ENCODE results near the gene CACNA2D1.
"Not testable (repeated sequence)": the region's sequence is repeated elsewhere in the genome, so short reads cannot be mapped to it uniquely, and the experiment has no call there.

Gene CACNA2D1

DNA sequence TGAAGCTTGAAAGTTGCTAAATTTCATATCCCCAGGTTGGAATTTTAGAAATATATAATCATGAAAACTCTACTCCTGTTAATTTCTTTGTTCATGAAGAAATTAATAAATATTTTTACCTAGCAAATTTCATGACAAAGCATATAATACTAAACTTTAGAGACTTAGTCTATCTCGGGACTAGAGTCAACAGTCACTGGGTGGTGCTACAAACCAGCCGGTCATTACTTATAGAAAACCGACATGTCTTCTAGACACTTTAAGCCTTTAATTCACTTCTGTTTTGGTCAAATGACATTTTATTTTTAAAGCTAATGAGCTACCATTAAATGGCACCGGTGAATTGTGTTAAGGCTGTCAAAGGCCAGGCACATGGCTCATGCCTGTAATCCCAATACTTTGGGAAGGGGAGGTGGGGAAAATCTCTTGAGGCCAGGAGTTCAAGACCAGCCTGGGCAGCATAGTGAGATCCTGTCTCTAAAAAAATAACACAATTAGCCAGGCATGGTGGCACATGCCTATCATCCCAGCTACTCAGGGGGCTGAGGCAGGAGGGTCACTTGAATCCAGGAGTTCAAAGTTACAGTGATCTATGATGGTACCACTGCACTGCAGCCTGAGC, 270.1 kb downstream of the CACNA2D1 start:
- in situ Hi-C loops (cut with MboI; ENCODE audit: low sequenced_read_pairs), result no loop called here

DNA sequence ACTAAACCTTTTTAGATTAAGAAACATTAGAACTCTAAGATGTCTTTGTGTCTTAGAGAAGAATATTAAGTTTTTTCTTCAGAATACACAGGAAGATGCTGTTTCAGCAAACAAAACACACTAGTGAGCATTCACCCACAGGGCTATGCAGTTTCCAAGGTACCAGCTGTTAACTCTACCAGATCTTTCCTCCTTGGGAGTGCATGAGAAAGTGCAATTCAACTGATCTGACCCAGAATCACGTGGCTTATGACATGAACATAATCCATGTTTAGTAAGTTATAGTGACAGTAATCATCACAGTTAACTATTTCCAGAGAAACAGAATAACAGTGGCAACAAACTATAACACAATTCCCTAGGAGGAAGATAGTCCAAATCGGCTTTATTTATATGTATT, 270.7 kb downstream of the CACNA2D1 start:
- in situ Hi-C loops (cut with MboI; ENCODE audit: low sequenced_read_pairs), result no loop called here

DNA sequence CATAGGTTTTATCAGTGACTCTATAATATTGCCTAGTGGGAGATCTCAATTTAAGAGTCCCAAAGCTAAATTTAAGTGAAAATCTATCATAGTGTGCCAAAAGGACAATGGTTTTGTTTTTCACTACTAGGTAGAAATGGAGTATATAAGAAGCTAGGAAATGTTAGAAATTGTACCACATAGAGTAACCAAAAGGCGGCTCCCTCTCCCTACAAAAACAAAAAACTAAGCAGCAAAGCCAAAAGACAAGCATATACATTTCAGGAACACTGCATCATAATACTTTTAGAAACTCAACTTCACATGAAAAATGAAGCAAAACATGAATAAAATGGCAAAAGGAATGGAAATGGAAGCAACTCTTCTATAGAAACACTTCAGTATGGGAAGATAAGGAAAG, 271.6 kb downstream of the CACNA2D1 start:
- in situ Hi-C loops (cut with MboI; ENCODE audit: low sequenced_read_pairs), result no loop called here

- in situ Hi-C loops (cut with MboI; ENCODE audit: low sequenced_read_pairs), result no loop called here
Observed at GRCh38 chr7:82167558-82168314, 275.8 kb downstream of the CACNA2D1 start.

DNA sequence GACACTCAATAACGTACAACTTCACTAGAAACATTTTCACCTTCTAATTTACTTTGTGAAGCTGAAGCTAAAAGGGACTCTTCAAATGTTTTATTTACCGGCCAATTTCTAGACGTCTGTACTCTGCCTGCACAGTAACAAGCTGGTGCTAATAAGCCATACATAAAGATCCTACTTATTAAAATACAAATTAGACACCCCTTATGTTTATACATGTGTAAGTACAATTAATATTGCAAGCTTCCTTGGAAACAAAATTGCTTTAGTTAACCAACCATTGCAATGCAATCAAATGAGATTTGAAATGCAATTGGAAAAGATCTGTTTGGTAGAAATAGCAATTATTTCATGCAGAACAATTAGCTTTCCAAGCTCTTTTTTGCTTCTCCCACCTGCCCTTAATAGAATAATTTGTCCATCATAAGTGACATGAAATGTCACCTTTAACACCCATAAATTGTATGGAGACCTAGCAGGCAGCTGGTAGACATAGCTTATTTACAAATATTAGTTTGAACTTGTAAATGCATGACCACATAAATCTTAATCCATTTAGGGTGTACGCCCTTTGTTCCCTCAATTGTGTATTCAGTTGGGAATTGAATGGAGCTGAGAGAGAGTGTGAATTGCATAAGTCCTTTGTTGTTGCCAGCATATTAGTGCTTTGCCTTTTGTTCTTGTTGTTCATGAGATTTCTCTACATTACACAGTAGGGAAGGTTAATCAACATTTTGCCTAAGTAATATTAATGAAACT, 277.1 kb downstream of the CACNA2D1 start:
- in situ Hi-C loops (cut with MboI; ENCODE audit: low sequenced_read_pairs), result no loop called here

GRCh38 chr7:82164813-82165212, 278.8 kb downstream of the CACNA2D1 start:
- in situ Hi-C loops (cut with MboI; ENCODE audit: low sequenced_read_pairs), result no loop called here

- in situ Hi-C loops (cut with MboI; ENCODE audit: low sequenced_read_pairs), result no loop called here
Observed at GRCh38 chr7:82164410-82164809, 279.2 kb downstream of the CACNA2D1 start.

DNA sequence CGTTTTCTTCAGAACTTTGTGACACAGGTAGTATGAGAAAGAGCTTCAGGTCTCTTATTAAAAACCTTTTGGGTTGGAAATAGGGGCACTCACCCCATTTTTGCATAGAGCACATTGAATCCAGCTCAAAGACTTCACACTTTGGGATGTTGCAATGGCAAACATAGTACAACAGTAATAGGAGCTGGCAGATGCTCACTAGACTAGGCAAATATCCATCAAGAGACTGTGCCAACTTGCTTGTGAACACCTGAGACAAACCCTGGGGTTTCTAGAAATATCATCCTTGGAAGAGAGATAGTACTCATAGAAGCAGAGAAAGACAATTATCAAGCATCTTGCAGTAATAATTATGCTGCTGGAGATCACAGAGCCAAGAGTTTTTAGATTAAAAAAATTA, 280.0 kb downstream of the CACNA2D1 start:
- in situ Hi-C loops (cut with MboI; ENCODE audit: low sequenced_read_pairs), result no loop called here

GRCh38 chr7:82162289-82162688, 281.3 kb downstream of the CACNA2D1 start:
- in situ Hi-C loops (cut with MboI; ENCODE audit: low sequenced_read_pairs), result no loop called here

GRCh38 chr7:82158327-82158726, 285.2 kb downstream of the CACNA2D1 start:
- in situ Hi-C loops (cut with MboI; ENCODE audit: low sequenced_read_pairs), result no loop called here

DNA sequence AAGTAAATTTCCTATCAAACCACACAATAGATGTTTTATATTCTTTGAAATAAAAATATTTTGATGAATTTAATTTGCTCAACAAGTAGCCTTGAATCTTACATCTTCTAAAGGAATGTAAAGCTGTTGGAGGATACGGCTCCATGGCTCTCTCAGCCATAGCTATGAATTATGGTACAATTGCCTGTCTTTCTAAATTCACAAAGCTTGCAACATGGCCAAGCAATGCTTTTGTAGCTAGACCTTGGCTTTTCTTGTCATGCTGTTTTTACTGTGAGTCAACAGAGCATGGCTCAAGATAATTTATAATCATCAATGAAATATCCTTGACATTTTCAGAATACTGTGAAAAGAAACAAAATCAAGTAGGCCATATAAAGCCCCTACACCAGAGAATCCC, 286.7 kb downstream of the CACNA2D1 start:
- in situ Hi-C loops (cut with MboI; ENCODE audit: low sequenced_read_pairs), result no loop called here

DNA sequence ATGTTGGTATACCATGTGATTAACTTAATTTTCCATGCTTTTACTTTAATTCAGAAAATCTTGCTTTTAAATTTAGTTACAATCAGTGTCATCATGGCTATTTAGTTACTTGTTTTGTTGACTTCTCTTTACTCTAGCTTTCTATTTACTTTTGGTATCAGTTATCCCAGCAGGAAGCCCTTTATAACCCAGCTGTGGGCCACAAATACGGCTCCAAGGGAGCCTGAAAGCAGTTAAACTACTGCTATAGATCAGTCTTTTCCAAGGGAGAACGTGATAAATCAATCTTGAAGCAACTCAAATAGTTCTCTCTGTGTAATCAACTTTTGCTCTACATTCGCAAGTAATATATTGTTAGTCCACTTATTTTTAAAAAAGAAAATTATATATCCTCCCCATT, 287.4 kb downstream of the CACNA2D1 start:
- in situ Hi-C loops (cut with MboI; ENCODE audit: low sequenced_read_pairs), result no loop called here

- in situ Hi-C loops (cut with MboI; ENCODE audit: low sequenced_read_pairs), result no loop called here
Observed at GRCh38 chr7:82154728-82155127, 288.8 kb downstream of the CACNA2D1 start.

DNA sequence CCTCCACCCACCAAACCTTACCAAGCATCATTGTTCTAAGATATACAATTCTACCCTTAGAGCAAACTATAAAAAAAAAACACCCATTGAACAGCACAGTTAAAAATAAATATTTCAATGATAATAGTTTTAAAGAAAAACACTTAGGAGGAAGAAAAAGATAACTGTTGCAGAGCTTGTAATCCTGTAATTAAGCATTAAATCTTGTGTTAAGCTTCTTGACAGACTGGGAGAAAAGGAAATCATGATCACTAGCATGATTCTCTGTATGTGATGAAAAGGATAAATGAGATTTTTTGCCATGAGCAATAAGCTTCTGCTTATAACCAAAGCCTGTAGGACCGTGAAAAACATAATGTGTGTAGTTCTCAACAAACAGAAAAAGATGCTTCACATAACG, 289.8 kb downstream of the CACNA2D1 start:
- in situ Hi-C loops (cut with MboI; ENCODE audit: low sequenced_read_pairs), result no loop called here

GRCh38 chr7:82152858-82153257, 290.7 kb downstream of the CACNA2D1 start:
- in situ Hi-C loops (cut with MboI; ENCODE audit: low sequenced_read_pairs), result no loop called here

GRCh38 chr7:82146491-82146890, 297.1 kb downstream of the CACNA2D1 start:
- in situ Hi-C loops (cut with MboI; ENCODE audit: low sequenced_read_pairs), result no loop called here

- in situ Hi-C loops (cut with MboI; ENCODE audit: low sequenced_read_pairs), result no loop called here
Observed at GRCh38 chr7:82142263-82142864, 301.2 kb downstream of the CACNA2D1 start.

DNA sequence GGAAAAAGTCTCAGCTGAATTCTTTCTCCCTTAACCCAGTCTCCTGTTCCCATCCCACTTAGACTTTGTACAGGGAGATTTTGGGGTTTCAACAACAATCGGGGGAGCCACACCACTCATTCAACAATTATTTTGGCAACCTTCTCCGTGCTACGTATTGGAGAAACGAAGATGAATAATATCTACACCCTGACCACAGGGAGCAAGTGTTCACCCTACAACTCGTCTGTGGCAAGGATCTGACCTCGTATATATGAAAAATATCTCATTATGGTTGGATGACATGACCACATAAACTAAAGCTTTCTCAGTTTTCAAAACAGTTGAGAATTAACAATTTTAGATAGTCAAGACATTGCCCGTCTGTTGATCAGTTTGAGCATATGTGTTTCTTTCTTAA, 302.1 kb downstream of the CACNA2D1 start:
- in situ Hi-C loops (cut with MboI; ENCODE audit: low sequenced_read_pairs), result no loop called here

- in situ Hi-C loops (cut with MboI; ENCODE audit: low sequenced_read_pairs), result not testable (repeated sequence)
Observed at GRCh38 chr7:82140608-82141007, 303.0 kb downstream of the CACNA2D1 start.

- in situ Hi-C loops (cut with MboI; ENCODE audit: low sequenced_read_pairs), result no loop called here
Observed at GRCh38 chr7:82131215-82131614, 312.4 kb downstream of the CACNA2D1 start.

- in situ Hi-C loops (cut with MboI; ENCODE audit: low sequenced_read_pairs), result no loop called here
Observed at GRCh38 chr7:82129091-82129490, 314.5 kb downstream of the CACNA2D1 start.

DNA sequence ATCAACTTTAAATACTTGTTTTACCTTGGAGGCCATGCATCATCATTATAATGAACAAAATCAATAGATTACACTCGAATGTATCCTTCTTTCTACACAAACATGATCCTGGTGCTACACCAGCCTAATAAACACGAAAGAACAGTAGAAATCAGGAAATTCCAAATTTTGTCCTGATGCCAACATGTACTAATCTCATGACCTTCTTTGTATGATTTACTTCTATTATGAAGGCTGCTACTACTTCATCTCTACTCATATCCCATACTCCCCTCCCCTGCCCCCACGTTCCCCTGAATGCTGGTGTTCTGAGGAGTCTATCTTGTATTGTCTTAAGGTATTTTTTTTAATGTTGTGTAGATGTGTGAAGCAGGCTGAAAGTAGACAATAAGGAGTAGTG, 315.0 kb downstream of the CACNA2D1 start:
- in situ Hi-C loops (cut with MboI; ENCODE audit: low sequenced_read_pairs), result no loop called here

Measured in HL-60/S4 treated with retinoic acid at 250 ng/mL for 4 days and 3 days (cell line).